ENCODE measurements around the gene SAMD4B.

SAMD4B gene

DNA sequence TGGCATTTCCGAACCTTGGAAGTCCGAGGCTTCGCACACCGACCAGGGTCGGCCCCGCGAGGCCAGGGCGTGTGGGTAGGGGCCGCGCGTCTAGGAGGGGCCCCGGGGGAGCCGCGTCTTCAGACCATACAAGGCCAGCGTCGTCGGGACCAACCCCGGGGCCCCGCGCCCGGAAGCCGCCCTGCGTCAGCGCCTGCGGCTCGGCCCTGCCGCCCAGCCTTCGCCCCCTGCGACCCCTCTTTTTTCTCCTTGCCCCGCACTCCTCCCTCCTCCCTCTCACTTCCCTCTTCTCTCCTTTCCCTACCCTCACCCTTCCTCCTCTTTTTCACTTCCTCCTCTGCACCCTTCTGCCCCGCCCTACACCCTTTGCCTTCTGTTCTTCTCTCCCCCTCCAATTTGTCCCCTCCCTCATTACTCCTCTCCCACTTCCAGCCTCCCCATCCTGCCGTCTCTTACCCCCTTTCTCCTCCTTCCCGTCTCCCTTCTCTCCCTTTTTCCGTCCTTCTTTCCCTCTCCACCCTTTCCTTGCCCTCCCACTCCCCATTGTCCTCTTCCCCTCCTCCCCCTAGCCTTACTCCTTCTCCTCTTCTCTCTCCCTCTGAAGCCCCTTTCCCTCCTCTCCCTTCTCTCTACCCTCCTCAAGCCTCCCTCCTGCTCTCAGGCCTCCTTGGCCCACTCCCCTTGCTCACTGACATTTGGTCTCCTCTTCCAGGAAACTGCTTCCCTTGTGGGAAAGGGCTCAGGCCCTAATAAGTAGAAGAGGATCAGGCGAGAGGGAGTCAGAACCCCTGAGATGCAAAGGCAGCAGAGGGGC, 68.0 kb downstream of the SAMD4B start:
- TF ChIP-seq, protein P1, sequence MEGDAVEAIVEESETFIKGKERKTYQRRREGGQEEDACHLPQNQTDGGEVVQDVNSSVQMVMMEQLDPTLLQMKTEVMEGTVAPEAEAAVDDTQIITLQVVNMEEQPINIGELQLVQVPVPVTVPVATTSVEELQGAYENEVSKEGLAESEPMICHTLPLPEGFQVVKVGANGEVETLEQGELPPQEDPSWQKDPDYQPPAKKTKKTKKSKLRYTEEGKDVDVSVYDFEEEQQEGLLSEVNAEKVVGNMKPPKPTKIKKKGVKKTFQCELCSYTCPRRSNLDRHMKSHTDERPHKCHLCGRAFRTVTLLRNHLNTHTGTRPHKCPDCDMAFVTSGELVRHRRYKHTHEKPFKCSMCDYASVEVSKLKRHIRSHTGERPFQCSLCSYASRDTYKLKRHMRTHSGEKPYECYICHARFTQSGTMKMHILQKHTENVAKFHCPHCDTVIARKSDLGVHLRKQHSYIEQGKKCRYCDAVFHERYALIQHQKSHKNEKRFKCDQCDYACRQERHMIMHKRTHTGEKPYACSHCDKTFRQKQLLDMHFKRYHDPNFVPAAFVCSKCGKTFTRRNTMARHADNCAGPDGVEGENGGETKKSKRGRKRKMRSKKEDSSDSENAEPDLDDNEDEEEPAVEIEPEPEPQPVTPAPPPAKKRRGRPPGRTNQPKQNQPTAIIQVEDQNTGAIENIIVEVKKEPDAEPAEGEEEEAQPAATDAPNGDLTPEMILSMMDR (IDR thresholded peaks at IDR 0.05; ENCODE audit: insufficient read depth, low read depth, low read length, missing control alignments): no peak
- no peak for DNase-seq (ENCODE audit: low read depth)
- H3K4me3 ChIP-seq (ENCODE audit: low read length): peak overlapping the region; percentile 41

DNA sequence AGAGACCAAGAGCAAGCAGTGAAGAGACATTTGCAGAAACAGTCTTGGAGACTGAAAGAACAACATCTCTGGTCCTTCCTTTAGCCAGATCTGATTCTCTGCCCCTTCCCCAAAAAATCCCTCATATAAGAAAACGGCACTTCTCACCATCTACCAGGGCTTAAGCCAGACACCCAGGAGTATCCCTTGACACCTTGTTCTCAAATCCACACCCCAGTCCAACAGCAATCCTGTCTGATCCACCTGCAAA, 68.5 kb downstream of the SAMD4B start:
- peak; percentile 31 for DNase-seq (ENCODE audit: low read depth)
- H3K4me3 ChIP-seq (ENCODE audit: low read length): no peak overlapping the region
- TF ChIP-seq, protein P1 (IDR thresholded peaks at IDR 0.05; ENCODE audit: insufficient read depth, low read depth, low read length, missing control alignments): no peak

DNA sequence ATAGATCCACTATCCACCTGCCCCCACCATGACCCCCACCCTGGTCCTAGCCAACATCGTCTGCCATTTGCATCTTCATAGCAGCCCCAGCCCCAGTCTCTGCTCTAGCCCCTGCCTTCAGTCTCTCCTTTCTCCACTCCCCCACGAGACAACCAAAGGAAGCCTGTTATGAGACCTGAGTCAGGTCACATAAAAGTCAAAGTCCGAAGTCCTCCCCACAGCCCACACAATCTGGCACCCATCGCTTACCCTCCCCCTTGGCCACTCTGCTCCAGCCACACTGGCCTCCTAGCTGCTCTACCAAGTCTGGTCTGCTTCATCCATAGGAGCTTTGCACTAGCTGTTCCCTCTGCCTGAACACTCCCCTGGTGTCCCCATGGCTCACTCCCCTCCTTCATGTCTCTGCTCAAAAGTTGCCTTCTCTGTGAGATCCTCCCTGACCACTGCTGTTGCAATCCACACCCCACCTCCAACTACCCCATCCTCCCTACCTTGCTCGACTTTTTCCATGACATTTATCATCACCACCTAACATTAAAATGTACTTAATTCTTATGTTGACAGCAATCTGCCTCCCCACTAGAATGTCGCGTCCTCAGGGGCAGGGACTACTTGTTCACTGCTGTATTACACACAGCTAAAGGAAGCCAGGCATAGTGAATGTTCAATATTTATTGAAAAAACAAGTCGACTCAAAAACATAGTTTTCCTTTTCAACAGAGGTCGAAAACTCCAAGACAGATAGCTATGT, 69.0 kb downstream of the SAMD4B start:
- H3K4me3 ChIP-seq (ENCODE audit: low read length): peak overlapping the region; percentile 41
- TF ChIP-seq, protein P1 (IDR thresholded peaks at IDR 0.05; ENCODE audit: insufficient read depth, low read depth, low read length, missing control alignments): no peak
- peak; percentile 55 for DNase-seq (ENCODE audit: low read depth)

DNA sequence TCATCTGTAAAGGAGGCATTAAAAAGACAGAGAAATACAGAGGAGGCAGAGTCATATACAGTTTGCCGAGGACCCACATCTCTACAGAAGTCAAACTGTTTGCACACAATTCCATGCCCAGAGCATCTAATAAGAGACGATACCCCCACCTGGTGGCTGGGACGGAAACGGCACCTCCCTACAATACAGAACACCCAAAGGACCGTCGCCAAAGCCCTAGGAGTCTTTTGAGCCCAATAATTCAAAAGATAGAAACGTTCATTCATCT, 69.5 kb downstream of the SAMD4B start:
- TF ChIP-seq, protein P1 (IDR thresholded peaks at IDR 0.05; ENCODE audit: insufficient read depth, low read depth, low read length, missing control alignments): peak; percentile 97
- H3K4me3 ChIP-seq (ENCODE audit: low read length): peak overlapping the region; percentile 41
- DNase-seq (ENCODE audit: low read depth): peak; percentile 90

DNA sequence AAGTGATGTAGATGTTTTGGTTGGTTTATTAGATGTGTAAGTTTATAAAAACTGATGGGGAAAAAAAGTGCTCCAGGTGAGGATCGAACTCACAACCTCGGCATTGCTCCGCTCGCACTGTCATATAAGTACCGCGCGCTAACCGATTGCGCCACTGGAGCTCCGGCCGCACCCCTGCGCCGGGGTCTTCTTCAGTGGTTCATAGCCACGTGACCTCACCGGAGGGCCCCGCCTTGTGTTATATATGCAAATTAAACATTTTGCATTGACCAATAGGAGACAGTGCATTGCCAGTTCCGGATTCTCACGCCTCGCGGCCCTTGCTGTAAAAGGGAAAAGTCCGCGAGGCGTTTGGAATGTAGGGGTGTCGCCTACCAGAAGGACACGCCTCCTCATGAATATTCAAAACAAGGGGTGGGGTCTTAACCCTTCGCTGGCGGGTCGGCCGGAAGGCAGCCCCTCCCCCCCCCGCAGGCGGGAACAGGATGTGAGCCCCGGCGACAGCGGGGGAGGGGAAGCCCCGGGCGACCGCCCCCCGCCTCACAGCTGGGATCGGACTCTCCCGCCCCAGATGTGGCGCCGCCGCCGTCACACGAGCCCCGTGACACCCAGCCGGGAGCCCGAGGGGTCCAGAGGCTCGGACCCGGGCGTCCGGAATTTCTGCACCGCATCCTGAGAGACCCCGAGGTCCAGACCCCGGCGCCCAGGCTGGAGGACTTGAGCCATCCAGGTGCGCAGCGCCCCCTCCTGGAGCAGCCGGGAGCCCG, 70.1 kb downstream of the SAMD4B start, which contains the start of gene PLEKHG2:
PLEKHG2 (plus strand) TSS at position 570 of the 767 bp plus-strand sequence. CDS start 1,418 bp downstream, outside the sequence.
- TF ChIP-seq, protein P1 (IDR thresholded peaks at IDR 0.05; ENCODE audit: insufficient read depth, low read depth, low read length, missing control alignments): peak; percentile 73
- DNase-seq (ENCODE audit: low read depth): peak; percentile 100
- H3K4me3 ChIP-seq (ENCODE audit: low read length): peak within 1 kb of the TSS; percentile 92

DNA sequence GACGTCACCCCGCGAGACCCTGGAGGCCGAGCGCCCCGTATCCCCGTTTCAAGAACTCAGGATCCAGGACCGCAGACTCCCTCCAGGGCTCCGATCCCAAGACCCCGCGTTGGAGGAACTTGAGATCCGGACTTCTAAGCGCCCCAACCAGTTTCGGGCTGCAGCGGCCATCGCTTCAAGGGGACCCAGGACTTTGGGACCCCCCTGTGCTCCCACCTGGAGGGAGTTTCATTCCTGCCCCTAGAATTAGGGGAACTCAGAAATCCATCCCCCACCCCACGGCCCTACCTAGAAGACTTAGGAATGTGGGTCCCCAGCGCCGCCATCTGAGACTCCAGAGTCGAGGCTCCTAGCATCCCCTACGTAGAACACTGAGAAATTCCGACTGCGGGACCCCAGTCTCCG, 70.6 kb downstream of the SAMD4B start:
- peak overlapping the region; percentile 92 for H3K4me3 ChIP-seq (ENCODE audit: low read length)
- TF ChIP-seq, protein P1 (IDR thresholded peaks at IDR 0.05; ENCODE audit: insufficient read depth, low read depth, low read length, missing control alignments): no peak
- no peak for DNase-seq (ENCODE audit: low read depth)

All from epithelial cell of esophagus (primary cell).